ENCODE data around the gene TMEM14C. TPM values are rescaled to one million over a fixed set of nuclear protein-coding genes. Genes with fewer than 3 reads are reported as not detected.
"Not testable (repeated sequence)": the region's sequence is repeated elsewhere in the genome, so short reads cannot be mapped to it uniquely, and the experiment has no call there.

Gene TMEM14C
- total RNA-seq, 1 donor from 2014 or later: 62.9 TPM

- intact Hi-C loops (cut with micrococcal nuclease): loop anchor here (1.0 kb wide), 1 partner anchor 27 kb away; the partner anchor contains the start of genes C6orf52 and PAK1IP1
Observed at GRCh38 chr6:10720960-10721849, 1.7 kb upstream of the TMEM14C start.

- intact Hi-C loops (cut with micrococcal nuclease): no loop called here
Observed at GRCh38 chr6:10721850-10722569, 860 bp upstream of the TMEM14C start.

GRCh38 chr6:10722570-10722819 lies 375 bp upstream of the TMEM14C start:
- intact Hi-C loops (cut with micrococcal nuclease): no loop called here

- intact Hi-C loops (cut with micrococcal nuclease): loop anchor here (1.0 kb wide), 2 partner anchors 24 to 115 kb away; partner anchors contain the start of genes MAK and TMEM14B
Observed at GRCh38 chr6:10723567-10723881, 654 bp downstream of the TMEM14C start.

- intact Hi-C loops (cut with micrococcal nuclease): no loop called here
Observed at GRCh38 chr6:10725044-10725443, 2.2 kb downstream of the TMEM14C start.

- intact Hi-C loops (cut with micrococcal nuclease): no loop called here
Observed at GRCh38 chr6:10725716-10726115, 2.8 kb downstream of the TMEM14C start.

- intact Hi-C loops (cut with micrococcal nuclease): no loop called here
Observed at GRCh38 chr6:10730254-10730653, 7.4 kb downstream of the TMEM14C start.

GRCh38 chr6:10733151-10733715 lies 10.4 kb downstream of the TMEM14C start:
- intact Hi-C loops (cut with micrococcal nuclease): no loop called here

- intact Hi-C loops (cut with micrococcal nuclease): no loop called here
Observed at GRCh38 chr6:10733863-10734262, 11.0 kb downstream of the TMEM14C start.

- intact Hi-C loops (cut with micrococcal nuclease): no loop called here
Observed at GRCh38 chr6:10736731-10737130, 13.9 kb downstream of the TMEM14C start.

GRCh38 chr6:10740061-10740460 lies 17.2 kb downstream of the TMEM14C start:
- intact Hi-C loops (cut with micrococcal nuclease): no loop called here

GRCh38 chr6:10741643-10742042 lies 18.8 kb downstream of the TMEM14C start:
- intact Hi-C loops (cut with micrococcal nuclease): not testable (repeated sequence)

- intact Hi-C loops (cut with micrococcal nuclease): no loop called here
Observed at GRCh38 chr6:10742251-10742650, 19.4 kb downstream of the TMEM14C start.

GRCh38 chr6:10743515-10743914 lies 20.6 kb downstream of the TMEM14C start:
- intact Hi-C loops (cut with micrococcal nuclease): no loop called here

GRCh38 chr6:10745116-10745515 lies 22.2 kb downstream of the TMEM14C start:
- intact Hi-C loops (cut with micrococcal nuclease): no loop called here

- intact Hi-C loops (cut with micrococcal nuclease): loop anchor here (1.0 to 2.0 kb wide), 6 partner anchors 24 to 346 kb away; partner anchors contain the start of genes C6orf52, MAK, PAK1IP1 and SMIM13
Observed at GRCh38 chr6:10746915-10747250, 24.0 kb downstream of the TMEM14C start.

GRCh38 chr6:10747251-10747972 lies 24.5 kb downstream of the TMEM14C start, which contains the start of gene TMEM14B:
Gene TMEM14B (plus strand): TSS chr6:10747805. CDS start chr6:10749246, 1,441 bp downstream.
- intact Hi-C loops (cut with micrococcal nuclease): loop anchor here (1.0 to 2.0 kb wide), 6 partner anchors 24 to 345 kb away; partner anchors contain the start of genes C6orf52, MAK, PAK1IP1 and SMIM13

GRCh38 chr6:10749734-10750133 lies 26.9 kb downstream of the TMEM14C start:
- intact Hi-C loops (cut with micrococcal nuclease): no loop called here

- intact Hi-C loops (cut with micrococcal nuclease): not testable (repeated sequence)
Observed at GRCh38 chr6:10750568-10750967, 27.7 kb downstream of the TMEM14C start.

GRCh38 chr6:10751757-10752156 lies 28.9 kb downstream of the TMEM14C start:
- intact Hi-C loops (cut with micrococcal nuclease): not testable (repeated sequence)

- intact Hi-C loops (cut with micrococcal nuclease): no loop called here
Observed at GRCh38 chr6:10756085-10756484, 33.2 kb downstream of the TMEM14C start.
